Loucy (cell line): Measurements from ENCODE around the gene VWA5B2.

Experiments used
- H2AFZ ChIP-seq: fragments of 200-600 bp; sonication (generic); 2 replicates; pipeline ENCODE4 v1.6.0; 2016; ENCODE audit warnings: antibody characterized with exemption, mild to moderate bottlenecking, low read length, moderate library complexity
- H3F3A ChIP-seq: fragments of 200-600 bp; 2 replicates; pipeline ENCODE4 v1.6.0; 2016; ENCODE audit warnings: antibody characterized with exemption, low read depth, mild to moderate bottlenecking
- H3K27me3 ChIP-seq: fragments of 200-600 bp; sonication (generic); 2 replicates; pipeline ENCODE4 v1.6.1; 2014; ENCODE audit warnings: low read length, mild to moderate bottlenecking; ENCODE audit not compliant: insufficient read depth, poor library complexity, severe bottlenecking
- H3K36me3 ChIP-seq: fragments of 200-600 bp; sonication (generic); 2 replicates; pipeline ENCODE4 v1.6.1; 2016; ENCODE audit warnings: low read length; ENCODE audit not compliant: insufficient read depth
- H3K4me1 ChIP-seq: fragments of 200-600 bp; sonication (generic); 2 replicates; pipeline ENCODE4 v1.5.1; 2014; ENCODE audit warnings: low read length, mild to moderate bottlenecking; ENCODE audit not compliant: insufficient read depth, poor library complexity, severe bottlenecking
- H3K4me2 ChIP-seq: fragments of 200-600 bp; sonication (generic); 2 replicates; pipeline ENCODE4 v1.6.0; 2014; ENCODE audit warnings: antibody characterized with exemption, low read length, low read depth, mild to moderate bottlenecking; ENCODE audit not compliant: poor library complexity, severe bottlenecking
- H3K4me3 ChIP-seq: fragments of 200-600 bp; sonication (generic); 2 replicates; pipeline ENCODE4 v1.5.1; 2014; ENCODE audit warnings: low read length, mild to moderate bottlenecking, mixed read lengths; ENCODE audit not compliant: poor library complexity, severe bottlenecking
- H3K79me2 ChIP-seq: fragments of 200-600 bp; sonication (generic); 2 replicates; pipeline ENCODE4 v1.6.1; 2014; ENCODE audit warnings: low read length; ENCODE audit not compliant: insufficient read depth
- H3K9ac ChIP-seq: fragments of 200-600 bp; sonication (generic); 2 replicates; pipeline ENCODE4 v1.6.0; 2014; ENCODE audit warnings: mild to moderate bottlenecking, low read depth, low read length, moderate library complexity; ENCODE audit not compliant: poor library complexity, severe bottlenecking
- H3K9me2 ChIP-seq: fragments of 200-600 bp; sonication (generic); replicated peaks from 2 replicates; pipeline ENCODE4 v1.6.1; 2016; ENCODE audit warnings: low read depth, low read length, mixed read lengths
- H3K9me3 ChIP-seq: fragments of 200-600 bp; sonication (generic); 2 replicates; pipeline ENCODE4 v1.6.1; 2014; ENCODE audit warnings: mild to moderate bottlenecking, antibody characterized with exemption, low read length, low read depth; ENCODE audit not compliant: insufficient read depth
- H4K20me1 ChIP-seq: fragments of 200-600 bp; sonication (generic); 2 replicates; pipeline ENCODE4 v1.6.0; 2014; ENCODE audit warnings: antibody characterized with exemption, low read length, mild to moderate bottlenecking; ENCODE audit not compliant: insufficient read depth, poor library complexity, severe bottlenecking
- CTCF ChIP-seq: fragments of 200-600 bp; sonication (generic); conservative IDR thresholded peaks from 2 replicates; pipeline ENCODE4 v1.5.1; 2014; ENCODE audit warnings: mild to moderate bottlenecking, antibody characterized with exemption, low read length
- EZH2phosphoT487 ChIP-seq: fragments of 200-600 bp; IDR thresholded peaks from 2 replicates; pipeline ENCODE4 v1.6.1; 2018; ENCODE audit warnings: antibody characterized with exemption, mild to moderate bottlenecking, moderate library complexity, borderline replicate concordance

VWA5B2 gene

GRCh38 chr3:184211297-184211696, 18.1 kb upstream of the VWA5B2 start:
- Histone ChIP-seq H3K9ac (no peak overlapping the region), H4K20me1 (no peaks in the 10 kb centered on the region), H3K36me3 (no peaks in the 10 kb centered on the region), H3K4me1 (no peaks in the 10 kb centered on the region), H3K4me3 (no peak overlapping the region), H2AFZ (no peak overlapping the region), H3K9me3 (no peaks in the 10 kb centered on the region), H3K4me2 (no peak overlapping the region), H3K79me2 (no peaks in the 10 kb centered on the region), H3F3A (no peaks in the 10 kb centered on the region), H3K9me2 (no peaks in the 10 kb centered on the region), H3K27me3 (no peaks in the 10 kb centered on the region)
- TF ChIP-seq EZH2phosphoT487: no peak
- TF ChIP-seq CTCF: no peak

GRCh38 chr3:184211718-184212117, 17.7 kb upstream of the VWA5B2 start:
- Histone ChIP-seq H3K4me3 (no peak overlapping the region), H3K9me2 (no peaks in the 10 kb centered on the region), H3K79me2 (no peaks in the 10 kb centered on the region), H4K20me1 (no peaks in the 10 kb centered on the region), H2AFZ (no peak overlapping the region), H3K4me2 (no peak overlapping the region), H3K9ac (no peak overlapping the region), H3K36me3 (no peaks in the 10 kb centered on the region), H3F3A (no peaks in the 10 kb centered on the region), H3K9me3 (no peaks in the 10 kb centered on the region), H3K27me3 (no peaks in the 10 kb centered on the region), H3K4me1 (no peaks in the 10 kb centered on the region)
- TF ChIP-seq CTCF (no peak), EZH2phosphoT487 (no peak)

GRCh38 chr3:184218814-184219213, 10.6 kb upstream of the VWA5B2 start:
- Histone ChIP-seq H3K4me3 (no peak overlapping the region), H3F3A (no peaks in the 10 kb centered on the region), H3K9me2 (no peaks in the 10 kb centered on the region), H4K20me1 (no peaks in the 10 kb centered on the region), H3K27me3 (no peaks in the 10 kb centered on the region), H3K36me3 (no peaks in the 10 kb centered on the region), H3K4me2 (no peak overlapping the region), H3K4me1 (no peaks in the 10 kb centered on the region), H3K79me2 (no peaks in the 10 kb centered on the region), H3K9ac (no peak overlapping the region), H3K9me3 (no peaks in the 10 kb centered on the region), H2AFZ (no peak overlapping the region)
- TF ChIP-seq EZH2phosphoT487 (no peak), CTCF (no peak)
